ENCODE results near the gene EPB41L1. TPM values are rescaled to one million over a fixed set of nuclear protein-coding genes. Genes with fewer than 3 reads are reported as not detected.

EPB41L1 gene
- total RNA-seq, 1 experiment from 2014 or later: 121 TPM

DNA sequence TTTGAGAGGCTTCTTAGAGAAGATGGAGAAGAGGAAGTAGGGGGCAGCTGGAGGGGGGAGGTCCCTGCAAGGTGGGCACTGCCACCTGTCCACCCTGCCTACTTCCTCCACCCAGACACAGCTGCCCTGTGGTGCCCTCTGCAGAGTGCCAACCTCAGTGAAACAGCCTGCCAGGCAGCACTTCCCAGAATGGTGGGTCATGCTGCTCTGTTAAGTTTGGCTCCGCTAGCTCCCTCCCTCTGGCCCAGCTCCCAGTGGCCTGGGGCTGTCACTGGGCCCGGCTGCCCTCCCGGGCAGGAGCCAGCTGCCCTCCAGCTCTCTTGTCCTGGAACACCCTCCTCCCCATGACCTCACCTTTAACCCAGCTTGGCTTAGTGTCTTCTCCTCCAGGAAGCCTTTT is 5.1 kb upstream of the EPB41L1 start:
- H3K27ac Mint-ChIP-seq (ENCODE audit: unreplicated experiment): no peak overlapping the region
- CTCF ChIA-PET: interaction anchor here (1.3 kb wide), 1 partner anchor 11 kb away, joined by 8 read pairs; no protein-coding TSS in a partner anchor
- BruUV-seq (replicated peaks): no TSS peak

DNA sequence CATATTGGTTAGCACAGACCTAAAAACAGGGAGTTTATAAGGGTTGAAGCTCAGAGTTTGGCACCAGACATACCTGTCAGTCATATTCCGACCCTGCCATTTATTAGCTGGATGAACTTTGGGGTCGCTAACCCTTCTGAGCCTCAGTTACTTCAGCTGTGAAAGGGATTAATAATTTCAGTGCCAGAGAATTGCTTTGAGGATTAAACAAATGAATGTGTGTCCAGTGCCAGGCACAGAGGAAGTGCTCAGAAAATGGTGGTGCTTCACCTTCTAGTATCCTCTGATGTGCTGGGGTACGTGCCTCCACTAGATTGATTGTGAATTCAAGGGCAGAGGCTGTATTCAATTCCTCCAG is 4.1 kb upstream of the EPB41L1 start:
- DNase-seq: no peak
- TF ChIP-seq, protein P1, sequence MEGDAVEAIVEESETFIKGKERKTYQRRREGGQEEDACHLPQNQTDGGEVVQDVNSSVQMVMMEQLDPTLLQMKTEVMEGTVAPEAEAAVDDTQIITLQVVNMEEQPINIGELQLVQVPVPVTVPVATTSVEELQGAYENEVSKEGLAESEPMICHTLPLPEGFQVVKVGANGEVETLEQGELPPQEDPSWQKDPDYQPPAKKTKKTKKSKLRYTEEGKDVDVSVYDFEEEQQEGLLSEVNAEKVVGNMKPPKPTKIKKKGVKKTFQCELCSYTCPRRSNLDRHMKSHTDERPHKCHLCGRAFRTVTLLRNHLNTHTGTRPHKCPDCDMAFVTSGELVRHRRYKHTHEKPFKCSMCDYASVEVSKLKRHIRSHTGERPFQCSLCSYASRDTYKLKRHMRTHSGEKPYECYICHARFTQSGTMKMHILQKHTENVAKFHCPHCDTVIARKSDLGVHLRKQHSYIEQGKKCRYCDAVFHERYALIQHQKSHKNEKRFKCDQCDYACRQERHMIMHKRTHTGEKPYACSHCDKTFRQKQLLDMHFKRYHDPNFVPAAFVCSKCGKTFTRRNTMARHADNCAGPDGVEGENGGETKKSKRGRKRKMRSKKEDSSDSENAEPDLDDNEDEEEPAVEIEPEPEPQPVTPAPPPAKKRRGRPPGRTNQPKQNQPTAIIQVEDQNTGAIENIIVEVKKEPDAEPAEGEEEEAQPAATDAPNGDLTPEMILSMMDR (IDR thresholded peaks at IDR 0.05; ENCODE audit: unreplicated experiment): no peak
- CTCF ChIA-PET: no interaction called here
- no TSS peak for BruUV-seq (replicated peaks)
- intact Hi-C loops (cut with micrococcal nuclease; ENCODE audit: unreplicated experiment): no loop called here
- Mint-ChIP-seq H3K9me3 (ENCODE audit: low read depth, unreplicated experiment) (no peaks in the 10 kb centered on the region), H3K4me3 (ENCODE audit: low read depth, unreplicated experiment) (no peak overlapping the region), H3K36me3 (ENCODE audit: insufficient read depth, unreplicated experiment) (peaks cover 13% of the 10 kb centered on the region), H3K4me1 (ENCODE audit: low read depth, unreplicated experiment) (peaks cover 28% of the 10 kb centered on the region), H3K27me3 (ENCODE audit: unreplicated experiment) (no peaks in the 10 kb centered on the region), H3K27ac (ENCODE audit: unreplicated experiment) (no peak overlapping the region)

More for the DNA sequence above, 5.1 kb upstream of the EPB41L1 start:
- H3K36me3 Mint-ChIP-seq (ENCODE audit: insufficient read depth, unreplicated experiment): peaks cover 7% of the 10 kb centered on the region
- H3K27me3 Mint-ChIP-seq (ENCODE audit: unreplicated experiment): no peaks in the 10 kb centered on the region
- TF ChIP-seq, protein P1 (IDR thresholded peaks at IDR 0.05; ENCODE audit: unreplicated experiment): no peak
- no peak overlapping the region for H3K4me3 Mint-ChIP-seq (ENCODE audit: low read depth, unreplicated experiment)
- DNase-seq: no peak
- no peaks in the 10 kb centered on the region for H3K9me3 Mint-ChIP-seq (ENCODE audit: low read depth, unreplicated experiment)
- peaks cover 26% of the 10 kb centered on the region for H3K4me1 Mint-ChIP-seq (ENCODE audit: low read depth, unreplicated experiment)
- intact Hi-C loops (cut with micrococcal nuclease; ENCODE audit: unreplicated experiment): no loop called here

DNA sequence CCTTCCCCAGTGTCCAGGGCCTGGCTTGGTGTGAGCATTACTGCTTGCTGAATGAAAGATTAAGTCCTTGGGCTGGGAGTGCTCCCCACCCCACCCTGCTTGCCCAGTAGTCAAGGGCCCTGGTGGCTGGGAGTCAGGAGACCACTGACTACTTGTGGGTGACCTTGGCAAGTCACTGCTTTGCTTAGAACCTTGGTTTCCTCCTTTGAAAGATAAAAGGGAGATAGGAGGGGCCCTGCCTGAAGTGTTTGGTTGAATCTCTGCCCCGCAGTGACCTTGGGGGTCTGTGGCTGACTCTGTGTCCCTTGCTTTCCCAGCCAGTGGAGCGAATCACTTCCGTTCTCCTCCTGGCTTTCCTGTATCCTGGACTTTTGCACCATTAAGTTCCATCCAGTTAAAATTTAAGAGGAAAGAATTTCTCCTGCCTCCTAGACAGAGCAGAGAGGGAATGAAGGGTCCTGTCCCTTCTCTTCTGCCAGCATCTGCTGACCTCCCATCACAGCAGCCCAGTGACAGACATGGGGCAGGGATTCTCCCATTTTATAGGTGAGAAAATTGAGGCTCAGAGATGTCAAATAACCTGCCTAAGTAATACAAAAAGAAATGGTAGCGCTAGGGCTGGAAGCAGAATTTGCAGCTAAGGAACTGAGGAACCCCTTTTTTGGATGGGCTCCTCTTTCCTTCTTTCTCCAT is 3.5 kb upstream of the EPB41L1 start:
- BruUV-seq (replicated peaks): no TSS peak
- Mint-ChIP-seq H3K27ac (ENCODE audit: unreplicated experiment) (no peak overlapping the region), H3K36me3 (ENCODE audit: insufficient read depth, unreplicated experiment) (peaks cover 13% of the 10 kb centered on the region), H3K4me3 (ENCODE audit: low read depth, unreplicated experiment) (no peak overlapping the region), H3K4me1 (ENCODE audit: low read depth, unreplicated experiment) (peaks cover 25% of the 10 kb centered on the region), H3K9me3 (ENCODE audit: low read depth, unreplicated experiment) (no peaks in the 10 kb centered on the region), H3K27me3 (ENCODE audit: unreplicated experiment) (no peaks in the 10 kb centered on the region)
- no peak for DNase-seq
- TF ChIP-seq, protein P1 (IDR thresholded peaks at IDR 0.05; ENCODE audit: unreplicated experiment): no peak
- intact Hi-C loops (cut with micrococcal nuclease; ENCODE audit: unreplicated experiment): no loop called here
- CTCF ChIA-PET: no interaction called here

DNA sequence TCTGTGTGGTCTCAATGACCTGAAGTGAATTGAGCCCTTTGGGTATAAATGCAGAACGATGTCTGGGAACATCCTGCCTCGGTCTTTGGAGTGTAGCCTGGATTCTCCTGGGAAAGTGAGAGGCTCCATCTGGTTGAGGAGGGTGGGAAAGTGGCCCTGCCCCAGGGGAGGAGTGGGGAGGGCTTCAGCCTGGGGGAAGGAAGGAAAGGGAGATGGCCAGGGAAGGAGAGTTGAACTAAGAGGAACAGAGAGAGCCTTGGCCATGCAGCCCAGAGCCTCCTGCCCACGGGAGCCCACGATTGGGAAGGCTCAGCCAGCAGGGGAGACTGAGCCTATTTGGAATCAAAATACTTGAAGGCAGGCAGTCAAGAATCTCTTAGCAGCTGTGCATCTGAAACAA is 2.3 kb upstream of the EPB41L1 start:
- Mint-ChIP-seq H3K36me3 (ENCODE audit: insufficient read depth, unreplicated experiment) (peaks cover 22% of the 10 kb centered on the region), H3K27me3 (ENCODE audit: unreplicated experiment) (no peaks in the 10 kb centered on the region), H3K9me3 (ENCODE audit: low read depth, unreplicated experiment) (no peaks in the 10 kb centered on the region), H3K4me1 (ENCODE audit: low read depth, unreplicated experiment) (peaks cover 21% of the 10 kb centered on the region), H3K4me3 (ENCODE audit: low read depth, unreplicated experiment) (no peak overlapping the region), H3K27ac (ENCODE audit: unreplicated experiment) (no peak overlapping the region)
- CTCF ChIA-PET: no interaction called here
- BruUV-seq (replicated peaks): no TSS peak
- TF ChIP-seq, protein P1 (IDR thresholded peaks at IDR 0.05; ENCODE audit: unreplicated experiment): no peak
- no peak for DNase-seq
- intact Hi-C loops (cut with micrococcal nuclease; ENCODE audit: unreplicated experiment): no loop called here

Measured in Calu3 (cell line).